Neural crest cell (in vitro differentiated cells): ENCODE results near the gene TAF12. TPM values are rescaled to one million over a fixed set of nuclear protein-coding genes. Genes with fewer than 3 reads are reported as not detected.
"Not testable (repeated sequence)": the region's sequence is repeated elsewhere in the genome, so short reads cannot be mapped to it uniquely, and the experiment has no call there.

Experiments
- DNase-seq: peaks from one replicate; pipeline ENCODE4 v3.0.0; 2021; ENCODE audit warnings: low read depth, mixed read lengths, low spot score
- H3K27ac Mint-ChIP-seq: one replicate; pipeline ENCODE4 v1.8.0; 2021; ENCODE audit warnings: mild to moderate bottlenecking, mixed read lengths; ENCODE audit not compliant: unreplicated experiment
- H3K27me3 Mint-ChIP-seq: 2 replicates; pipeline ENCODE4 v1.8.0; 2021; ENCODE audit warnings: low read depth, mild to moderate bottlenecking, mixed read lengths
- H3K36me3 Mint-ChIP-seq: 2 replicates; pipeline ENCODE4 v1.8.0; 2021; ENCODE audit warnings: low read depth, mild to moderate bottlenecking, mixed read lengths
- H3K4me1 Mint-ChIP-seq: 2 replicates; pipeline ENCODE4 v1.8.0; 2021; ENCODE audit warnings: mixed read lengths
- H3K4me3 Mint-ChIP-seq: one replicate; pipeline ENCODE4 v1.8.0; 2021; ENCODE audit warnings: mild to moderate bottlenecking, mixed read lengths
- H3K9me3 Mint-ChIP-seq: 2 replicates; pipeline ENCODE4 v1.8.0; 2021; ENCODE audit warnings: mixed read lengths
- total RNA-seq: library from RNA; stranded (reverse); gene quantifications from 2 replicates; pipeline ENCODE4 v1.2.1, GENCODE V29; 2021
- TF ChIP-seq, protein P1 (sequence below): fragments of 200-600 bp; sonication (generic); conservative IDR thresholded peaks from 2 replicates; pipeline ENCODE4 v1.5.0; 2021; ENCODE audit warnings: antibody characterized with exemption, mild to moderate bottlenecking

The TAF12 gene
- total RNA-seq, 1 donor from 2014 or later, result 27.7 TPM

DNA sequence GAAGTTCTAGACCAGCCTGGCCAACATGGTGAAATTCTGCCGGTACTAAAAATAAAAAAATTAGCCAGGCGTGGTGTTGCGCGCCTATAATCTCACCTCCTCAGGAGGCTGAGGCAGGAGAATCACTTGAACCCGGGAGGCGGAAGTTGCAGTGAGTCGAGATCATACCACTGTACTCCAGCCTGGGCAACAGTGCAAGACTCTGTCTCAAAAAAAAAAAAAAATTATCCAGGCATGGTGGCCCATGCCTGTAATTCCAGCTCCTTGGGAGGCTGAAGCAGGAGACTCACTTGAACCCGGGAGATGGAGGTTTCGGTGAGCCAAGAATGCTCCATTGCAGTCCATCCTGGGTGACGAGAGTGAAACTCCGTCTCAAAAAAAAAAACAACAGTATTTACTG is 69.3 kb downstream of the TAF12 start:
- no peaks in the 10 kb centered on the region for H3K27me3 Mint-ChIP-seq
- peaks cover 4% of the 10 kb centered on the region for H3K4me1 Mint-ChIP-seq
- TF ChIP-seq, protein P1, sequence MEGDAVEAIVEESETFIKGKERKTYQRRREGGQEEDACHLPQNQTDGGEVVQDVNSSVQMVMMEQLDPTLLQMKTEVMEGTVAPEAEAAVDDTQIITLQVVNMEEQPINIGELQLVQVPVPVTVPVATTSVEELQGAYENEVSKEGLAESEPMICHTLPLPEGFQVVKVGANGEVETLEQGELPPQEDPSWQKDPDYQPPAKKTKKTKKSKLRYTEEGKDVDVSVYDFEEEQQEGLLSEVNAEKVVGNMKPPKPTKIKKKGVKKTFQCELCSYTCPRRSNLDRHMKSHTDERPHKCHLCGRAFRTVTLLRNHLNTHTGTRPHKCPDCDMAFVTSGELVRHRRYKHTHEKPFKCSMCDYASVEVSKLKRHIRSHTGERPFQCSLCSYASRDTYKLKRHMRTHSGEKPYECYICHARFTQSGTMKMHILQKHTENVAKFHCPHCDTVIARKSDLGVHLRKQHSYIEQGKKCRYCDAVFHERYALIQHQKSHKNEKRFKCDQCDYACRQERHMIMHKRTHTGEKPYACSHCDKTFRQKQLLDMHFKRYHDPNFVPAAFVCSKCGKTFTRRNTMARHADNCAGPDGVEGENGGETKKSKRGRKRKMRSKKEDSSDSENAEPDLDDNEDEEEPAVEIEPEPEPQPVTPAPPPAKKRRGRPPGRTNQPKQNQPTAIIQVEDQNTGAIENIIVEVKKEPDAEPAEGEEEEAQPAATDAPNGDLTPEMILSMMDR, result no peak
- DNase-seq, result no peak
- no peak overlapping the region for H3K27ac Mint-ChIP-seq
- H3K36me3 Mint-ChIP-seq, result peaks cover 18% of the 10 kb centered on the region
- H3K4me3 Mint-ChIP-seq, result no peak overlapping the region
- H3K9me3 Mint-ChIP-seq, result no peaks in the 10 kb centered on the region

DNA sequence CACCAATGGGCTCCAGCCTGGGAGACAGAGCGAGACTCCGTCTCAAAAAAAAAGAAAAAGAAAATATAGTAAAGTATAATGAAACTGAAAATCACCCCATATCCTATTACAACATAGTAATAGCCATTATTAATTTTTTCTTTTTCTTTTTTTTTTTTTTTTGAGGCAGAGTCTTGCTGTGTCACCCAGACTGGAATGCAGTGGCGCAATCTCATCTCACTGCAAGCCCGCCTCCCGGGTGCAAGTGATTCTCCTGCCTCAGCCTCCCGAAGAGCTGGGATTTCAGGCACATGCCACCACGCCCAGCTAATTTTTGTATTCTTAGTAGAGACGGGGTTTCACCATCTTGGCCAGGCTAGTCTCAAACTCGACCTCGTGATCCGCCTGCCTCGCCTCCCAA is 70.0 kb downstream of the TAF12 start:
- peaks cover 19% of the 10 kb centered on the region for H3K36me3 Mint-ChIP-seq
- not testable (repeated sequence) for H3K27me3 Mint-ChIP-seq, DNase-seq, H3K9me3 Mint-ChIP-seq, H3K4me3 Mint-ChIP-seq, H3K4me1 Mint-ChIP-seq, H3K27ac Mint-ChIP-seq

DNA sequence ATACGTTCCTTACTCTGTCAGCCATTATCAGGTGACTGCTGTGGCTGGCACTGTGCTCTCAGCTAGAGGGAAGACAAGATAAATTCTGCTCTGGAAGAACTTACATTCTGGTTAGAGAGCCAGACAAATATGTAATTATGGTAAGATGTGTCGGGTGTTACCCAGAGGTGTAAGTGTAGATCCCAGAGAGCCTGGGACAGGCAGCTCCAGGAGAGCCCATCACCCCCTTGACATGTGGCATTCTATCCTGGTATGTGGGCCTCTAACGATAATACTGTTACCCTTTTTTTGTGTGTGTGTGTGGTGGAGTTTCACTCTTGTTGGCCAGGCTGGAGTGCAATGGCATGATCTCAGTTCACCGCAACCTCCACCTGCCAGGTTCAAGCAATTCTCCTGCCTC is 71.0 kb downstream of the TAF12 start:
- Mint-ChIP-seq H3K27me3 (no peaks in the 10 kb centered on the region), H3K27ac (no peak overlapping the region), H3K36me3 (peaks cover 15% of the 10 kb centered on the region), H3K9me3 (no peaks in the 10 kb centered on the region), H3K4me3 (no peak overlapping the region), H3K4me1 (no peaks in the 10 kb centered on the region)
- DNase-seq, result no peak
- TF ChIP-seq, protein P1, result no peak

DNA sequence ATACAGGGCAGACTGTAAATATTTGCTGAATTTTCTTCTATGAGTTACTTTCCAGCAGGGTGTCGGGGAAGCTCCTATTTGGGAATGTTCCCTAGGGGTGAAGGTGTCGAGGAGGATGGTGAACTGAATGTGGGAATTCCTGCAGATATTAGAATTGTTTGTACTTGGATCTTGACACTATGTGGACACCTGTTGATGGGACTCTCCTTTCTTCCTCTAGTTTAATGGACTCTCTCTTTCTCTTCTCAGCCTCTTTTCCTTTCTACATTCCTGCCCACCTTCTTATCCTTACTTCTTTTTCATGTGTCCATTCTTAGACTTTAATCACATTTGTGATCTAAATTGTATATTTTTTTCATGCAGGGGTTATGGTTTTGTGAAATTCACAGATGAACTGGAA is 75.9 kb downstream of the TAF12 start:
- peaks cover 15% of the 10 kb centered on the region for H3K36me3 Mint-ChIP-seq

DNA sequence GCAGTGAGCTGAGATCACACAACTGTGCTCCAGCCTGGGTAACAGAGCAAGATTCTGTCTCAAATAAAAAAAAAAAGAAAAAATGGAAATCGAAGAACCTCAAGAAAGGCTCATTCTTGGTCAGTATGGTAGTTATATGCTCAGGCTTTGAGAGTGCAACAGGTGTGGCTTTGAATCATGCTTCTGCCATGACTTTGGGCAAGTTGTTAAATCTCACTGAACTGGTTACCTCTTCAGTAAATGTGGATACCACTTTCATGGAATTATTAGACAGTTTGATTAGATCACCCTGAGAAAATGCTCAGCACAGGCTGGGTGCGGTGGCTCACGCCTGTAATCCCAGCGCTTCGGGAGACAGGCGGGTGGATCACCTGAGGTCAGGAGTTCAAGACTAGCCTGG is 77.1 kb downstream of the TAF12 start:
- H3K27ac Mint-ChIP-seq, result no peak overlapping the region
- no peak overlapping the region for H3K4me3 Mint-ChIP-seq
- no peaks in the 10 kb centered on the region for H3K9me3 Mint-ChIP-seq
- DNase-seq, result no peak
- H3K36me3 Mint-ChIP-seq, result peaks cover 12% of the 10 kb centered on the region
- H3K27me3 Mint-ChIP-seq, result no peaks in the 10 kb centered on the region
- TF ChIP-seq, protein P1, result no peak
- no peaks in the 10 kb centered on the region for H3K4me1 Mint-ChIP-seq

More for the DNA sequence above, 75.9 kb downstream of the TAF12 start:
- Mint-ChIP-seq H3K4me3 (no peak overlapping the region), H3K27ac (no peak overlapping the region), H3K4me1 (no peaks in the 10 kb centered on the region), H3K9me3 (no peaks in the 10 kb centered on the region), H3K27me3 (no peaks in the 10 kb centered on the region)
- DNase-seq, result no peak
- TF ChIP-seq, protein P1, result no peak

DNA sequence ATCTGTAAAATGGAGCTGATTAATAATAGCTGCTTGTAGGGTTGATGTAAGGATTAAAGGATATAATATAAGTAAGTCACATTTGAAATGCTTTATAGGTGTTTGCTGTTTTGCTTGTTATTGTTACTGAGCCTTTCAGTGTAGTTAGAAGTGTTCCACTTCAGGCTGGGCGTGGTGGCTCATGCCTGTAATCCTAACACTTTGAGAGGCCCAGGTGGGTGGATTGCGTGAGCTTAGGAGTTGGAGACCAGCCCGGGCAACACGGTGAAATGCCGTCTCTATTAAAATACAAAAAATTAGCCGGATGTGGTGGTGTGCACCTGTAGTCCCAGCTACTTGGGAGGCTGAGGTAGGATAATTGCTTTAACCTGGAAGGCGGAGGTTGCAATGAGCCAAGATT is 77.8 kb downstream of the TAF12 start:
- no peaks in the 10 kb centered on the region for H3K27me3 Mint-ChIP-seq
- no peak overlapping the region for H3K4me3 Mint-ChIP-seq
- peaks cover 12% of the 10 kb centered on the region for H3K36me3 Mint-ChIP-seq
- TF ChIP-seq, protein P1, result no peak
- H3K4me1 Mint-ChIP-seq, result no peaks in the 10 kb centered on the region
- DNase-seq, result no peak
- H3K9me3 Mint-ChIP-seq, result no peaks in the 10 kb centered on the region
- H3K27ac Mint-ChIP-seq, result no peak overlapping the region
